ENCODE results near the gene SFXN4. TPM values are rescaled to one million over a fixed set of nuclear protein-coding genes. Genes with fewer than 3 reads are reported as not detected.

SFXN4 gene
- total and polyA plus RNA-seq, 9 of the 15 experiments (the other 6 are each of a cell fraction or from before 2014, with no cell fraction given): 40.1 to 97.8 (median 54.5) TPM

DNA sequence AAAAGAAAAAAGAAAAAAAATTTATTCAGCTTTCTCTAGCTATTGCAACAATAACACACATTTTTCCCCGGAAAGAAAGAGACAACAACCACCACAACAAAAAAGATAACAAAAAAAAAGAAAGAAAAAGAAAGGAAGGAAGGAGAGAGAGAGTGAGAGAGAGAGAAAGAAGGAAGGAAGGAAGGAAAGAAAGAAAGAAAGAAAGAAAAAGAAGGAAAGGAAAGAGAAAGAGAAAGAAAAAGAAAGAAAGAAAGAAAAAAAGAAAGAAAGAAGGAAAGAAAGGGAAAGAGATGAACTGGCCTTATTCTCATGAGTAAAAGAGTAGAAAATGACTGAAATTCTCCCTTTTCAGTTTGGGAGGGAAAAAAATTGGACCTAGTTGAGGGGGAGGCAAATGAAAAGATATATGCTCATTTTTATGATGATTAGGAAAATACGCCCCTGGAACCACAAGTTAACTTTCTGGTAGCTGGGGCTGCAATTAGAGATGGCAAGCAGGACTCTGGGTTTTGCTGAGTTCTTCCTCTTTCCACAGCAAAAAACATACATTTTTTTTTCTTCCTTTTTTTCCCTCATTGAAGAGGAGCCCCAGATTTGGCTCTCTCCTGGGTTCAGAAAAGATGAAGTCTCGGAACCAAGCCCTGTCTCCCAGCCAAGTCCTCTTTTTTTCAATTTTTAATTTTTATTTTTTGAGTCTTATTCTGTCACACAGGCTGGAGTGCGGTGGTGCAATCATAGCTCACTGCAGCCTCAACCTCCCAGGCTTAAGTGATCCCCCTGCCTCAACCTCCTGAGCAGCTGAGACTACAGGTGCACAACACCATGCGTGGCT lies 25.7 kb upstream of the SFXN4 start:
- FAIRE-seq (no peak), ATAC-seq (no peak), DNase-seq (ENCODE audit: extremely low read depth in 1 of 4, low spot score in 3 of 4) (no peak)
- Histone ChIP-seq H3K4me1 (replicated peaks in 1 of 2; ENCODE audit: control insufficient read depth in 2 of 2, insufficient read depth in 2 of 2, low read length in 2 of 2) (peaks cover 0 to 21% of the 10 kb centered on the region in 2 experiments; a peak in 4 of 5 replicates), H3K4me3 (no peak overlapping the region), H3K27me3 (ENCODE audit: control insufficient read depth in 2 of 2, insufficient read depth in 2 of 2, low read length in 2 of 2) (no peaks in the 10 kb centered on the region), H3K27ac (ENCODE audit: extremely low read depth, low read depth, low read length) (no peak overlapping the region), H3K9ac (ENCODE audit: insufficient read depth in 1 of 2, low read depth in 2 of 2, low read length in 2 of 2) (no peak overlapping the region), H3K9me3 (replicated peaks; ENCODE audit: control insufficient read depth, insufficient read depth, low read depth, low read length) (no peaks in the 10 kb centered on the region), H3K4me2 (ENCODE audit: insufficient read depth, low read length) (no peak overlapping the region), H4K20me1 (replicated peaks; ENCODE audit: control insufficient read depth, insufficient read depth, low read length) (no peaks in the 10 kb centered on the region), H3K9me1 (ENCODE audit: control insufficient read depth, insufficient read depth, low read length) (no peaks in the 10 kb centered on the region), H2AFZ (ENCODE audit: low read depth, low read length) (peak overlapping the region; percentile 19; the same call in 1 of the 2 replicates), H3K79me2 (ENCODE audit: control insufficient read depth, insufficient read depth, low read length) (no peaks in the 10 kb centered on the region), H3K36me3 (ENCODE audit: control insufficient read depth, insufficient read depth, low read length) (no peaks in the 10 kb centered on the region)
- ChIA-PET POLR2A (interaction anchor here (1.3 kb wide), 1 partner anchor 8 kb away, joined by 3 read pairs; no protein-coding TSS in a partner anchor), CTCF (ENCODE audit: low intra/inter-chr PET ratio) (no interaction called here)
- intact Hi-C loops (cut with micrococcal nuclease): no loop called here
- BruUV-seq (replicated peaks): no TSS peak
- in situ Hi-C loops (cut with MboI): no loop called here
- 14% methylated on average over 1 of the region's 5 CpGs for WGBS (ENCODE audit: insufficient coverage, low coverage, missing lambda C conversion rate)
- no peak for TF ChIP-seq HNRNPH1 (optimal IDR thresholded peaks at IDR 0.05; ENCODE audit: low read depth, low read length)
- TF ChIP-seq, protein P1, sequence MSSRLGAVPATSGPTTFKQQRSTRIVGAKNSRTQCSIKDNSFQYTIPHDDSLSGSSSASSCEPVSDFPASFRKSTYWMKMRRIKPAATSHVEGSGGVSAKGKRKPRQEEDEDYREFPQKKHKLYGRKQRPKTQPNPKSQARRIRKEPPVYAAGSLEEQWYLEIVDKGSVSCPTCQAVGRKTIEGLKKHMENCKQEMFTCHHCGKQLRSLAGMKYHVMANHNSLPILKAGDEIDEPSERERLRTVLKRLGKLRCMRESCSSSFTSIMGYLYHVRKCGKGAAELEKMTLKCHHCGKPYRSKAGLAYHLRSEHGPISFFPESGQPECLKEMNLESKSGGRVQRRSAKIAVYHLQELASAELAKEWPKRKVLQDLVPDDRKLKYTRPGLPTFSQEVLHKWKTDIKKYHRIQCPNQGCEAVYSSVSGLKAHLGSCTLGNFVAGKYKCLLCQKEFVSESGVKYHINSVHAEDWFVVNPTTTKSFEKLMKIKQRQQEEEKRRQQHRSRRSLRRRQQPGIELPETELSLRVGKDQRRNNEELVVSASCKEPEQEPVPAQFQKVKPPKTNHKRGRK (tag; IDR thresholded peaks at IDR 0.05): peak; percentile 96
- TF ChIP-seq ARHGAP35 (IDR thresholded peaks at IDR 0.05; ENCODE audit: partially characterized antibody): peak; percentile 46
- TF ChIP-seq ZNF134 (CRISPR knock-in tag; conservative IDR thresholded peaks at IDR 0.05): no peak
- TF ChIP-seq, protein P2, sequence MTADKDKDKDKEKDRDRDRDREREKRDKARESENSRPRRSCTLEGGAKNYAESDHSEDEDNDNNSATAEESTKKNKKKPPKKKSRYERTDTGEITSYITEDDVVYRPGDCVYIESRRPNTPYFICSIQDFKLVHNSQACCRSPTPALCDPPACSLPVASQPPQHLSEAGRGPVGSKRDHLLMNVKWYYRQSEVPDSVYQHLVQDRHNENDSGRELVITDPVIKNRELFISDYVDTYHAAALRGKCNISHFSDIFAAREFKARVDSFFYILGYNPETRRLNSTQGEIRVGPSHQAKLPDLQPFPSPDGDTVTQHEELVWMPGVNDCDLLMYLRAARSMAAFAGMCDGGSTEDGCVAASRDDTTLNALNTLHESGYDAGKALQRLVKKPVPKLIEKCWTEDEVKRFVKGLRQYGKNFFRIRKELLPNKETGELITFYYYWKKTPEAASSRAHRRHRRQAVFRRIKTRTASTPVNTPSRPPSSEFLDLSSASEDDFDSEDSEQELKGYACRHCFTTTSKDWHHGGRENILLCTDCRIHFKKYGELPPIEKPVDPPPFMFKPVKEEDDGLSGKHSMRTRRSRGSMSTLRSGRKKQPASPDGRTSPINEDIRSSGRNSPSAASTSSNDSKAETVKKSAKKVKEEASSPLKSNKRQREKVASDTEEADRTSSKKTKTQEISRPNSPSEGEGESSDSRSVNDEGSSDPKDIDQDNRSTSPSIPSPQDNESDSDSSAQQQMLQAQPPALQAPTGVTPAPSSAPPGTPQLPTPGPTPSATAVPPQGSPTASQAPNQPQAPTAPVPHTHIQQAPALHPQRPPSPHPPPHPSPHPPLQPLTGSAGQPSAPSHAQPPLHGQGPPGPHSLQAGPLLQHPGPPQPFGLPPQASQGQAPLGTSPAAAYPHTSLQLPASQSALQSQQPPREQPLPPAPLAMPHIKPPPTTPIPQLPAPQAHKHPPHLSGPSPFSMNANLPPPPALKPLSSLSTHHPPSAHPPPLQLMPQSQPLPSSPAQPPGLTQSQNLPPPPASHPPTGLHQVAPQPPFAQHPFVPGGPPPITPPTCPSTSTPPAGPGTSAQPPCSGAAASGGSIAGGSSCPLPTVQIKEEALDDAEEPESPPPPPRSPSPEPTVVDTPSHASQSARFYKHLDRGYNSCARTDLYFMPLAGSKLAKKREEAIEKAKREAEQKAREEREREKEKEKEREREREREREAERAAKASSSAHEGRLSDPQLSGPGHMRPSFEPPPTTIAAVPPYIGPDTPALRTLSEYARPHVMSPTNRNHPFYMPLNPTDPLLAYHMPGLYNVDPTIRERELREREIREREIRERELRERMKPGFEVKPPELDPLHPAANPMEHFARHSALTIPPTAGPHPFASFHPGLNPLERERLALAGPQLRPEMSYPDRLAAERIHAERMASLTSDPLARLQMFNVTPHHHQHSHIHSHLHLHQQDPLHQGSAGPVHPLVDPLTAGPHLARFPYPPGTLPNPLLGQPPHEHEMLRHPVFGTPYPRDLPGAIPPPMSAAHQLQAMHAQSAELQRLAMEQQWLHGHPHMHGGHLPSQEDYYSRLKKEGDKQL (CRISPR knock-in tag; IDR thresholded peaks at IDR 0.05; ENCODE audit: borderline replicate concordance): no peak
- no peak for TF ChIP-seq RB1 (IDR thresholded peaks at IDR 0.05; ENCODE audit: low read depth)
- TF ChIP-seq PML (IDR thresholded peaks at IDR 0.05; ENCODE audit: low read length): no peak
- TF ChIP-seq, protein P3, sequence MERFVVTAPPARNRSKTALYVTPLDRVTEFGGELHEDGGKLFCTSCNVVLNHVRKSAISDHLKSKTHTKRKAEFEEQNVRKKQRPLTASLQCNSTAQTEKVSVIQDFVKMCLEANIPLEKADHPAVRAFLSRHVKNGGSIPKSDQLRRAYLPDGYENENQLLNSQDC (CRISPR knock-in tag; IDR thresholded peaks at IDR 0.05): no peak
- no peak for TF ChIP-seq DNMT1 (IDR thresholded peaks at IDR 0.05)
- TF ChIP-seq DDX20 (tag; IDR thresholded peaks at IDR 0.05; ENCODE audit: low read depth): no peak
- TF ChIP-seq ZC3H8 (IDR thresholded peaks at IDR 0.05): no peak
- TF ChIP-seq LARP7 (IDR thresholded peaks at IDR 0.05): peak; percentile 82; the same call in 1 of the 2 replicates
- TF ChIP-seq THRAP3 (IDR thresholded peaks at IDR 0.05; ENCODE audit: borderline replicate concordance): peak; percentile 74; the same call in 1 of the 2 replicates
